Esophagus muscularis mucosa (tissue), 4 donors: ENCODE results near the gene QRICH1. TPM values are rescaled to one million over a fixed set of nuclear protein-coding genes. Genes with fewer than 3 reads are reported as not detected.
"Not testable (repeated sequence)": the region's sequence is repeated elsewhere in the genome, so short reads cannot be mapped to it uniquely, and the experiment has no call there.

Experiments used
- DNase-seq: peaks from one replicate; pipeline ENCODE4 v3.0.0-alpha.2; 2017; ENCODE audit errors: extremely low spot score
- H3K27ac ChIP-seq, 4 donors: fragments of 200-600 bp; sonication (generic); replicated peaks in 1 of 4; 1 replicate in 3 of 4; 2 replicates in 1 of 4; pipeline ENCODE4 v1.5.1; 2016 to 2019; ENCODE audit warnings: mild to moderate bottlenecking in 1 of 4
- H3K27me3 ChIP-seq, 4 donors: fragments of 200-600 bp; sonication (generic); one replicate each; pipeline versions ENCODE4 v1.5.1 to v1.6.0; 2016 to 2019
- H3K36me3 ChIP-seq, 4 donors: fragments of 200-600 bp; sonication (generic); one replicate each; pipeline ENCODE4 v1.5.1; 2016 to 2019
- H3K4me1 ChIP-seq, 4 donors: fragments of 200-600 bp; sonication (generic); one replicate each; pipeline ENCODE4 v1.5.1; 2016 to 2019
- H3K4me3 ChIP-seq, 4 donors: fragments of 200-600 bp; sonication (generic); 1 replicate in 2 of 4; 2 replicates in 2 of 4; pipeline ENCODE4 v1.5.1; 2016 to 2019; ENCODE audit warnings: mild to moderate bottlenecking in 4 of 4, moderate library complexity in 1 of 4
- H3K9me3 ChIP-seq, 4 donors: fragments of 200-600 bp; sonication (generic); 1 replicate in 3 of 4; 2 replicates in 1 of 4; pipeline ENCODE4 v1.5.1; 2016 to 2019
- CTCF ChIP-seq, 3 experiments: fragments of 200-600 bp in 2 of 3; fragments of 450-650 bp in 1 of 3; sonication (generic) in 2 of 3; IDR thresholded peaks; one replicate each; pipeline ENCODE4 v1.5.1; 2017 to 2019; ENCODE audit warnings: antibody characterized with exemption in 3 of 3, mild to moderate bottlenecking in 2 of 3, moderate library complexity in 1 of 3
- EP300 ChIP-seq: sonication (generic); formaldehyde crosslinking; IDR thresholded peaks from one replicate; pipeline ENCODE4 v1.6.1; 2017; ENCODE audit warnings: antibody characterized with exemption
- POLR2A ChIP-seq: fragments of 450-650 bp; IDR thresholded peaks from one replicate; pipeline ENCODE4 v1.6.1; 2017; ENCODE audit warnings: antibody characterized with exemption, moderate library complexity, mild to moderate bottlenecking, low read depth
- POLR2AphosphoS5 ChIP-seq, 2 donors: sonication (generic); formaldehyde crosslinking; IDR thresholded peaks; one replicate each; pipeline ENCODE4 v1.6.1; 2017; ENCODE audit warnings: antibody characterized with exemption in 2 of 2
- WGBS: methylation state at CpG from one replicate; pipeline ENCODE4 v1.1.5; 2018; 5-methylcytosine and 5-hydroxymethylcytosine counted together
- intact Hi-C: fragments of 100-400 bp; cut with DNase I; formaldehyde crosslinking; loops from one replicate; pipeline ENCODE4 v1.15.1; 2023
- total RNA-seq, 4 donors: library from RNA; depleted of rRNA; stranded (reverse); fragments of >200 nt; gene quantifications; one replicate each; pipeline versions ENCODE4 v1.1.0 to v1.2.1, GENCODE V29; 2016

The QRICH1 gene
- total RNA-seq, 4 donors from 2014 or later: 81.8 to 228 (median 91.2) TPM

GRCh38 chr3:49012441-49013017 lies 81.3 kb downstream of the QRICH1 start:
- TF ChIP-seq POLR2AphosphoS5 (IDR thresholded peaks at IDR 0.05) (no peak), POLR2A (no peak), CTCF (IDR thresholded peaks at IDR 0.05) (no peak), EP300 (no peak)
- DNase-seq: no peak
- no peaks in the 10 kb centered on the region for H3K9me3 ChIP-seq
- WGBS: 30% methylated on average over 2 of the region's 17 CpGs
- H3K4me1 ChIP-seq: peaks cover 23 to 52% (median 40%) of the 10 kb centered on the region in 4 donors
- H3K4me3 ChIP-seq: no peak overlapping the region
- peaks cover 17 to 63% (median 54%) of the 10 kb centered on the region in 4 donors for H3K36me3 ChIP-seq
- peak overlapping the region in 2 of 4 donors; percentile 10 to 28 for H3K27ac ChIP-seq
- no peaks in the 10 kb centered on the region for H3K27me3 ChIP-seq
- intact Hi-C loops: no loop called here

DNA sequence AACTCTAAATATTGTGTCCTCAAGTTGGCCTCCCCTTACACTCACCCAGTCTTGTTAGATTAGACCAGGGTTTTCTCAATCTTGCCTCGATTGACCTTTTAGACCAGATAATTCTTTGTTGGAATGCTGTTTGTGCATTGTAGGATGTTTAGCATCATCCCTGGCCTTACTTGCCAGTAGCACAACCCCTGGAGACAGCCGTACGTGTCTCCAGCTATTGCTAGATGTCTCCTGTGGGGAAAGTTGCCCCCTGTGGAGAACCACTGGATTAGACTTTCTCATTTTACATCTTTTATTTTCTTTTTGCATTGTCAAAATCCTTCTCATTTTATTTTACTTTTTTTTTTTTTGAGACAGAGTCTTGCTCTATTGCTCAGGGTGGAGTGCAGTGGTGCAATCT lies 84.5 kb downstream of the QRICH1 start:
- intact Hi-C loops: loop anchor here (10.0 kb wide), 1 partner anchor 85 kb away; the partner anchor contains the start of gene QRICH1
- Histone ChIP-seq H3K36me3 (peaks cover under 1 to 44% (median 32%) of the 10 kb centered on the region in 4 donors), H3K9me3 (no peaks in the 10 kb centered on the region), H3K4me1 (peaks cover 26 to 54% (median 42%) of the 10 kb centered on the region in 4 donors), H3K27ac (no peak overlapping the region), H3K27me3 (no peaks in the 10 kb centered on the region), H3K4me3 (no peak overlapping the region)
- no peak for DNase-seq
- TF ChIP-seq EP300: no peak
- TF ChIP-seq CTCF (IDR thresholded peaks at IDR 0.05): no peak
- no peak for TF ChIP-seq POLR2AphosphoS5 (IDR thresholded peaks at IDR 0.05)
- TF ChIP-seq POLR2A: no peak
- 79% methylated on average over 3 of the region's 3 CpGs for WGBS

- Histone ChIP-seq H3K4me3 (peak overlapping the region in 3 of 4 donors; percentile 75 to 94 (median 80)), H3K36me3 (peaks cover 0 to 42% (median 25%) of the 10 kb centered on the region in 4 donors), H3K27ac (peak overlapping the region; percentile 94 to 99 (median 94)), H3K4me1 (peaks cover 26 to 52% (median 41%) of the 10 kb centered on the region in 4 donors)
- 90% methylated on average over 5 of the region's 5 CpGs for WGBS
- intact Hi-C loops: loop anchor here (10.0 kb wide), 1 partner anchor 86 kb away; the partner anchor contains the start of gene QRICH1
- DNase-seq, H3K27me3 ChIP-seq, H3K9me3 ChIP-seq: not testable (repeated sequence)
These were observed 85.2 kb downstream of the QRICH1 start for GRCh38 chr3:49008627-49009026.

- intact Hi-C loops: loop anchor here (10.0 kb wide), 1 partner anchor 87 kb away; the partner anchor contains the start of gene QRICH1
- H3K27me3 ChIP-seq: no peaks in the 10 kb centered on the region
- peak; percentile 96 for DNase-seq
These were observed 85.9 kb downstream of the QRICH1 start for GRCh38 chr3:49007771-49008528.

GRCh38 chr3:49007068-49007770 lies 86.7 kb downstream of the QRICH1 start, which contains the start of gene WDR6:
TSS of gene WDR6 (plus strand) at chr3:49007391. CDS start at chr3:49007432, 41 bp downstream.
- WGBS: 2% methylated on average over 34 of the region's 65 CpGs
- DNase-seq: peak; percentile 99
- Histone ChIP-seq H3K9me3 (no peaks in the 10 kb centered on the region), H3K27me3 (no peaks in the 10 kb centered on the region), H3K4me1 (peaks cover 16 to 37% (median 30%) of the 10 kb centered on the region in 4 donors), H3K27ac (peak within 1 kb of the TSS; percentile 94 to 99 (median 94)), H3K4me3 (peak within 1 kb of the TSS; percentile 65 to 94 (median 78)), H3K36me3 (peaks cover 0 to 28% (median 12%) of the 10 kb centered on the region in 4 donors)
- TF ChIP-seq POLR2A (no peak), POLR2AphosphoS5 (IDR thresholded peaks at IDR 0.05) (peak; percentile 90 to 94), EP300 (no peak), CTCF (IDR thresholded peaks at IDR 0.05) (peak; percentile 41 to 60 (median 41))
- intact Hi-C loops: loop anchor here (10.0 kb wide), 1 partner anchor 88 kb away; the partner anchor contains the start of gene QRICH1

More at GRCh38 chr3:49007771-49008528, 85.9 kb downstream of the QRICH1 start:
- TF ChIP-seq POLR2AphosphoS5 (IDR thresholded peaks at IDR 0.05): no peak
- Histone ChIP-seq H3K4me3 (peak overlapping the region; percentile 65 to 94 (median 78)), H3K9me3 (no peaks in the 10 kb centered on the region), H3K27ac (peak overlapping the region; percentile 94 to 99 (median 94)), H3K36me3 (peaks cover 0 to 35% (median 18%) of the 10 kb centered on the region in 4 donors), H3K4me1 (peaks cover 23 to 45% (median 37%) of the 10 kb centered on the region in 4 donors)
- WGBS: 10% methylated on average over 39 of the region's 41 CpGs
